SK-N-SH (cell line): ENCODE data around the gene GBA3.

ENCODE experiments used
- CTCF ChIP-seq: fragments of 200-600 bp; sonication (generic); IDR thresholded peaks from 2 replicates; pipeline ENCODE4 v1.6.1; 2017; ENCODE audit warnings: antibody characterized with exemption, mild to moderate bottlenecking, moderate library complexity
- GABPA ChIP-seq: IDR thresholded peaks from 2 replicates; pipeline ENCODE4 v1.4.0; 2012; ENCODE audit warnings: low read depth, mild to moderate bottlenecking
- POLR2AphosphoS5 ChIP-seq: IDR thresholded peaks from 2 replicates; pipeline ENCODE4 v1.6.1; 2012; ENCODE audit warnings: low read depth, low read length
- RAD21 ChIP-seq: IDR thresholded peaks from 2 replicates; pipeline ENCODE4 v1.6.1; 2012; ENCODE audit warnings: mild to moderate bottlenecking, low read length
- USF2 ChIP-seq: fragments of 150-350 bp; IDR thresholded peaks from 2 replicates; pipeline ENCODE4 v1.6.1; 2017; ENCODE audit warnings: antibody characterized with exemption, low read length, low read depth, borderline replicate concordance
- YY1 ChIP-seq: IDR thresholded peaks from 2 replicates; pipeline ENCODE4 v1.4.0; 2012; ENCODE audit warnings: low read depth, mild to moderate bottlenecking
- TF ChIP-seq, protein P1 (sequence below): IDR thresholded peaks from 2 replicates; pipeline ENCODE4 v1.4.0; 2012; ENCODE audit warnings: low read depth, borderline replicate concordance
- TF ChIP-seq, protein P2 (sequence below): IDR thresholded peaks from 2 replicates; pipeline ENCODE4 v1.6.1; 2012; ENCODE audit warnings: mild to moderate bottlenecking, low read depth, low read length, moderate library complexity
- TF ChIP-seq, protein P3 (sequence below): IDR thresholded peaks from 2 replicates; pipeline ENCODE4 v1.4.0; 2012; ENCODE audit warnings: low read depth

DNA sequence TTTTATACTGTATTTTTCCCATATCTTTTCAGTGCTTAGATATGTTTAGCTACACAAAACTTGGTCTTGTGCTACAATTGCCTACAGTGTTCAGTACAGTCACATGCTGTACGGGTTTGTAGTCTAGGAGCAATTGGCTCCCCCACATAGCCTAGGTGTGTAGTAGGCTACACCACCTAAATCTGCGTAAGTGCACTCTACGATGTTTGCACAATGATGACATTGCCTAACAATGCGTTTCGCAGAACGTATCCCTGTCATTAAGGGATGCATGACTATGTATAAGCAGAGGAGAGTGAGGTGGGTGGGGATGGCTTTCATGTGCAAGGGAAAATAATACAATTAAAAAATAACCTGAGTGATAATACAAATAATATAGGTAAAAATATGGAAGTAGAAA lies 131.4 kb downstream of the GBA3 start:
- TF ChIP-seq CTCF (no peak), POLR2AphosphoS5 (no peak), RAD21 (no peak), YY1 (no peak), GABPA (no peak), USF2 (no peak)
- TF ChIP-seq, protein P1, sequence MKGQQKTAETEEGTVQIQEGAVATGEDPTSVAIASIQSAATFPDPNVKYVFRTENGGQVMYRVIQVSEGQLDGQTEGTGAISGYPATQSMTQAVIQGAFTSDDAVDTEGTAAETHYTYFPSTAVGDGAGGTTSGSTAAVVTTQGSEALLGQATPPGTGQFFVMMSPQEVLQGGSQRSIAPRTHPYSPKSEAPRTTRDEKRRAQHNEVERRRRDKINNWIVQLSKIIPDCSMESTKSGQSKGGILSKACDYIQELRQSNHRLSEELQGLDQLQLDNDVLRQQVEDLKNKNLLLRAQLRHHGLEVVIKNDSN, result no peak
- TF ChIP-seq, protein P2, sequence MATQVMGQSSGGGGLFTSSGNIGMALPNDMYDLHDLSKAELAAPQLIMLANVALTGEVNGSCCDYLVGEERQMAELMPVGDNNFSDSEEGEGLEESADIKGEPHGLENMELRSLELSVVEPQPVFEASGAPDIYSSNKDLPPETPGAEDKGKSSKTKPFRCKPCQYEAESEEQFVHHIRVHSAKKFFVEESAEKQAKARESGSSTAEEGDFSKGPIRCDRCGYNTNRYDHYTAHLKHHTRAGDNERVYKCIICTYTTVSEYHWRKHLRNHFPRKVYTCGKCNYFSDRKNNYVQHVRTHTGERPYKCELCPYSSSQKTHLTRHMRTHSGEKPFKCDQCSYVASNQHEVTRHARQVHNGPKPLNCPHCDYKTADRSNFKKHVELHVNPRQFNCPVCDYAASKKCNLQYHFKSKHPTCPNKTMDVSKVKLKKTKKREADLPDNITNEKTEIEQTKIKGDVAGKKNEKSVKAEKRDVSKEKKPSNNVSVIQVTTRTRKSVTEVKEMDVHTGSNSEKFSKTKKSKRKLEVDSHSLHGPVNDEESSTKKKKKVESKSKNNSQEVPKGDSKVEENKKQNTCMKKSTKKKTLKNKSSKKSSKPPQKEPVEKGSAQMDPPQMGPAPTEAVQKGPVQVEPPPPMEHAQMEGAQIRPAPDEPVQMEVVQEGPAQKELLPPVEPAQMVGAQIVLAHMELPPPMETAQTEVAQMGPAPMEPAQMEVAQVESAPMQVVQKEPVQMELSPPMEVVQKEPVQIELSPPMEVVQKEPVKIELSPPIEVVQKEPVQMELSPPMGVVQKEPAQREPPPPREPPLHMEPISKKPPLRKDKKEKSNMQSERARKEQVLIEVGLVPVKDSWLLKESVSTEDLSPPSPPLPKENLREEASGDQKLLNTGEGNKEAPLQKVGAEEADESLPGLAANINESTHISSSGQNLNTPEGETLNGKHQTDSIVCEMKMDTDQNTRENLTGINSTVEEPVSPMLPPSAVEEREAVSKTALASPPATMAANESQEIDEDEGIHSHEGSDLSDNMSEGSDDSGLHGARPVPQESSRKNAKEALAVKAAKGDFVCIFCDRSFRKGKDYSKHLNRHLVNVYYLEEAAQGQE, result no peak
- TF ChIP-seq, protein P3, sequence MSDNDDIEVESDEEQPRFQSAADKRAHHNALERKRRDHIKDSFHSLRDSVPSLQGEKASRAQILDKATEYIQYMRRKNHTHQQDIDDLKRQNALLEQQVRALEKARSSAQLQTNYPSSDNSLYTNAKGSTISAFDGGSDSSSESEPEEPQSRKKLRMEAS, result no peak
